Kidney (tissue), 14 donors: Measurements from ENCODE around the gene PARK7. TPM values are rescaled to one million over a fixed set of nuclear protein-coding genes. Genes with fewer than 3 reads are reported as not detected.
"Not testable (repeated sequence)": the region's sequence is repeated elsewhere in the genome, so short reads cannot be mapped to it uniquely, and the experiment has no call there.

Experiments
- DNase-seq, 5 donors: peaks; one replicate each; pipeline ENCODE4 v3.0.0-alpha.2; 2013 to 2020
- FAIRE-seq: peaks from 2 replicates; lab custom pipeline; 2012; peaks lifted over from hg19 to GRCh38; lab: Jason Lieb, UNC
- H3K27ac ChIP-seq, 2 donors: one replicate each; pipeline ENCODE4 v1.7.0; 2013; ENCODE audit warnings: low read depth in 2 of 2, low read length in 2 of 2, inconsistent platforms in 1 of 2
- H3K27me3 ChIP-seq: one replicate; pipeline ENCODE4 v1.7.1; 2013; ENCODE audit warnings: low read length, inconsistent platforms; ENCODE audit not compliant: control insufficient read depth, insufficient read depth
- H3K36me3 ChIP-seq, 3 donors: one replicate each; pipeline versions ENCODE4 v1.7.0 to v1.7.1; 2013; ENCODE audit warnings: low read length in 3 of 3, control low read depth in 1 of 3, inconsistent platforms in 1 of 3; ENCODE audit not compliant: insufficient read depth in 3 of 3, control insufficient read depth in 2 of 3
- H3K4me1 ChIP-seq, 3 donors: one replicate each; pipeline versions ENCODE4 v1.7.0 to v1.7.1; 2013; ENCODE audit warnings: low read length in 3 of 3, inconsistent platforms in 1 of 3, low read depth in 1 of 3; ENCODE audit not compliant: control insufficient read depth in 2 of 3, insufficient read depth in 2 of 3
- H3K4me3 ChIP-seq, 3 donors: one replicate each; pipeline versions ENCODE4 v1.7.0 to v1.8.1; 2013; ENCODE audit warnings: low read length in 3 of 3, control low read depth in 1 of 3, inconsistent platforms in 1 of 3
- H3K9ac ChIP-seq, 3 donors: one replicate each; pipeline versions ENCODE4 v1.7.0 to v1.7.1; 2013; ENCODE audit warnings: low read length in 3 of 3, control low read depth in 1 of 3, inconsistent platforms in 1 of 3
- H3K9me3 ChIP-seq, 3 donors: one replicate each; pipeline versions ENCODE4 v1.7.0 to v1.7.1; 2013; ENCODE audit warnings: low read length in 3 of 3, control low read depth in 1 of 3, inconsistent platforms in 1 of 3; ENCODE audit not compliant: control insufficient read depth in 2 of 3, insufficient read depth in 1 of 3
- intact Hi-C: fragments of 100-400 bp; cut with DNase I; formaldehyde crosslinking; loops from one replicate; pipeline ENCODE4 v1.11.1; 2022
- polyA plus RNA-seq: library from polyadenylated mRNA; stranded (reverse); fragments of 350-450 nt; fragmentation: Illumina TruSeq; extraction: RNeasy Lipid Tissue Mini Kit (QIAGEN cat#74804); gene quantifications from one replicate; pipeline ENCODE4 v1.2.3, GENCODE V29; 2014; ENCODE audit warnings: low read depth, low replicate concordance; ENCODE audit not compliant: insufficient read depth
- total RNA-seq: library from RNA; stranded (reverse); fragmentation: NEBNext Ultra II Directional; extraction: Animal tissue kit (Norgen Biotek cat#: 25700); gene quantifications from one replicate; pipeline ENCODE4 v1.2.1, GENCODE V29; 2021
- TF ChIP-seq, protein P1 (sequence below): IDR thresholded peaks from 3 replicates; pipeline ENCODE4 v1.5.1; 2012; ENCODE audit warnings: mild to moderate bottlenecking, moderate library complexity, borderline replicate concordance; ENCODE audit not compliant: insufficient read depth; ENCODE audit errors: extremely low read depth
- donor health status: control.
- donor health status: control.
- donor health status: control.
- donor health status: control.
- donor health status: control.
- donor health status: DM: yes; HTN: yes; CAD: no.
- donor health status: Normal renal cell carcinoma (clear cell type).

PARK7 gene
- total and polyA plus RNA-seq, 2 donors from 2014 or later: 239 to 481 TPM

GRCh38 chr1:7962636-7963377 lies 1.3 kb downstream of the PARK7 start:
- TF ChIP-seq, protein P1, sequence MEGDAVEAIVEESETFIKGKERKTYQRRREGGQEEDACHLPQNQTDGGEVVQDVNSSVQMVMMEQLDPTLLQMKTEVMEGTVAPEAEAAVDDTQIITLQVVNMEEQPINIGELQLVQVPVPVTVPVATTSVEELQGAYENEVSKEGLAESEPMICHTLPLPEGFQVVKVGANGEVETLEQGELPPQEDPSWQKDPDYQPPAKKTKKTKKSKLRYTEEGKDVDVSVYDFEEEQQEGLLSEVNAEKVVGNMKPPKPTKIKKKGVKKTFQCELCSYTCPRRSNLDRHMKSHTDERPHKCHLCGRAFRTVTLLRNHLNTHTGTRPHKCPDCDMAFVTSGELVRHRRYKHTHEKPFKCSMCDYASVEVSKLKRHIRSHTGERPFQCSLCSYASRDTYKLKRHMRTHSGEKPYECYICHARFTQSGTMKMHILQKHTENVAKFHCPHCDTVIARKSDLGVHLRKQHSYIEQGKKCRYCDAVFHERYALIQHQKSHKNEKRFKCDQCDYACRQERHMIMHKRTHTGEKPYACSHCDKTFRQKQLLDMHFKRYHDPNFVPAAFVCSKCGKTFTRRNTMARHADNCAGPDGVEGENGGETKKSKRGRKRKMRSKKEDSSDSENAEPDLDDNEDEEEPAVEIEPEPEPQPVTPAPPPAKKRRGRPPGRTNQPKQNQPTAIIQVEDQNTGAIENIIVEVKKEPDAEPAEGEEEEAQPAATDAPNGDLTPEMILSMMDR: no peak
- H3K9ac ChIP-seq: peak overlapping the region in 2 of 3 donors; percentile 63 to 78
- FAIRE-seq: no peak
- no peaks in the 10 kb centered on the region for H3K9me3 ChIP-seq
- no peaks in the 10 kb centered on the region for H3K27me3 ChIP-seq
- DNase-seq: peak in 1 of 5 donors; percentile 17
- H3K36me3 ChIP-seq: peaks cover 2 to 42% (median 10%) of the 10 kb centered on the region in 3 donors
- peak overlapping the region in 2 of 3 donors; percentile 97 to 98 for H3K4me3 ChIP-seq
- intact Hi-C loops: no loop called here
- H3K4me1 ChIP-seq: peaks cover 0 to 3% (median 2%) of the 10 kb centered on the region in 3 donors
- no peak overlapping the region for H3K27ac ChIP-seq

- H3K9me3 ChIP-seq, H3K9ac ChIP-seq, H3K27me3 ChIP-seq, H3K27ac ChIP-seq, H3K4me1 ChIP-seq, intact Hi-C loops, H3K4me3 ChIP-seq, FAIRE-seq: not testable (repeated sequence)
- H3K36me3 ChIP-seq: peaks cover 2 to 43% (median 10%) of the 10 kb centered on the region in 3 donors
- peak in 1 of 5 donors; percentile 30 for DNase-seq
Measured at GRCh38 chr1:7963378-7963730, 1.8 kb downstream of the PARK7 start.

GRCh38 chr1:7963841-7964240 lies 2.3 kb downstream of the PARK7 start:
- DNase-seq, H3K4me3 ChIP-seq, H3K9ac ChIP-seq, intact Hi-C loops, H3K4me1 ChIP-seq, FAIRE-seq, H3K27ac ChIP-seq, H3K27me3 ChIP-seq, H3K9me3 ChIP-seq: not testable (repeated sequence)
- H3K36me3 ChIP-seq: peaks cover 3 to 45% (median 12%) of the 10 kb centered on the region in 3 donors

GRCh38 chr1:7964476-7964875 lies 3.0 kb downstream of the PARK7 start:
- Histone ChIP-seq H3K36me3 (peaks cover 5 to 49% (median 16%) of the 10 kb centered on the region in 3 donors), H3K4me1 (peaks cover 0 to 3% (median 2%) of the 10 kb centered on the region in 3 donors), H3K9ac (no peak overlapping the region), H3K9me3 (no peaks in the 10 kb centered on the region), H3K4me3 (no peak overlapping the region), H3K27ac (no peak overlapping the region), H3K27me3 (no peaks in the 10 kb centered on the region)
- FAIRE-seq (no peak), DNase-seq (no peak)
- TF ChIP-seq, protein P1: no peak
- intact Hi-C loops: no loop called here
